Activated naive CD4-positive, alpha-beta T cell treated with anti-CD3 and anti-CD28 coated beads, Interleukin-2, amount 50 U/mL, for 16 hours (primary cell): ENCODE results near the gene UBAC2.

ENCODE experiments used
- DNase-seq: peaks from one replicate; pipeline ENCODE4 v3.0.0-alpha.2; 2020

UBAC2 gene

GRCh38 chr13:99299256-99299919 lies 98.7 kb downstream of the UBAC2 start:
- no peak for DNase-seq

- no peak for DNase-seq
These were observed 99.3 kb downstream of the UBAC2 start for GRCh38 chr13:99299920-99300341.

GRCh38 chr13:99301056-99301838 lies 100.6 kb downstream of the UBAC2 start:
- no peak for DNase-seq

GRCh38 chr13:99301913-99302636 lies 101.4 kb downstream of the UBAC2 start:
- no peak for DNase-seq

DNA sequence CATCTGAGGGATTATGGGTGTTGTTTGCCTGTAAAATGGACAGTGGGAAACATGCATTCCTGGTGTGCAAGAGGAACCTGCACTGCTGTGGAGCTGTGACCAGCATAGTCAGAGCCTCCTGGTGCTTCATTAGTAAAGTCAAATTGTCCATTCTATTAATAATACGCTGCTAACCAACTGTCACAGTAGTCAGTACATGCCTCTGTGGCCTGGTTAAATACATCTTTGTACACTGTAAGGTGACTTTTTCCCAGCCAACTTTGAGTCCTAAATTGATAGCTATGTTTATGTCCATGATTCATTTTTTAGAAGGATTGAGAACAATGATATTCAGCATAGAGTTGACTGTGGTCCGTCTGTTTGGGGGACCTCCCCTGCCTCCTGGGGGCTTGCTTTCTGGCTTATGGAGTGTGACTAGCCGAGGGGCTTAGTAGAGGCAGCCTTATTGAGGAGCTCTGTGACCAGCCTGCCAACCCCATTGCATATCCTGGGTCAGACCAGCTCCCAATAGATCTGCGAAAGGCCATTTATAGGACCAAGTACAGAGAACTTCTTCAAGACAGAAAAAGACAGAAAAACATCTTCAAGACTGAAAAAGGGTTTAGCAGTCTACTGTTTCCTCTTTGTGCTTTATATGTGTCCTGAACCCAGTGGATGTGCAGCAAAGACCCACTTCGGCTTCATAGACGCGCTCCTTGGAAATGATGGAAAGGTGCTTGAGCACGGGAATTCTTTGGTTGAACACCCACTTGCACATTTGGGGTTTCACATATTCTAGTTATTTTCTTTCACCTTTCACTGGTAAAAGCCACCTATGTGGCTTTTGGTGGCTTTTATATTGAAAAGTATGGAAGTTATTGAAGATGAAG lies 102.2 kb downstream of the UBAC2 start:
- no peak for DNase-seq

DNA sequence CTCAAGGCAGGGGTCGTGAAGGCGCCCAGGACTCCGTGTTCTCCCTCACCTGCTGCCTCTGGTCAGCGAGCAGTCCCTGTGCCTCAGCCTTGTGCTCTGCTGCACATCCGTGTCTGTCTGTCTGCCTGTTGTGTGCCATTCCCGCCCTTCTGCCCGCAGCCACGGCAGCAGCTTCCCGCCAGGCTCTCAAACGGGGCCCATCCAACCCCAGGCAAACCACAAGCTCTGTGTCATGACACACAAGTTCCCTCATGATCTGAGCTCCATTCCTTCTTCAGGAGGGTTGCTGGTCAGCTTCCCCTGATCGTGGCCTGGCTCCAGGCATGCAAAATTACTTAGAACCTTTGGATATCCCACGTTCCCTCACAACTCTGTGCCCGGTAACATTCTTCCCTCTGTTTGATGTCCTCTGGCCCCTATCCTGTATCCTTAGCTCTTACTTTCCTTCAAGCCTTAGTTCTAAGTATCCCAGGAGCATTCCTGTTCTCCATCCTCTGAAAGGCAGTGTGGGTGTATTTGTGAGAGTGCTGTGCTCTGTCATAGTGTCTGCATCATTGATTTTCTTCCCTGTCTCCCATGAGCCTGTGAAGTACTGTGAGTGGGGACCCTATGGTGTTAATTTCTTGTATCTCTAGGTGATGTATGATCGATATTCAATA lies 103.3 kb downstream of the UBAC2 start:
- DNase-seq: peak; percentile 43

GRCh38 chr13:99304541-99304940 lies 103.9 kb downstream of the UBAC2 start:
- DNase-seq: no peak

DNA sequence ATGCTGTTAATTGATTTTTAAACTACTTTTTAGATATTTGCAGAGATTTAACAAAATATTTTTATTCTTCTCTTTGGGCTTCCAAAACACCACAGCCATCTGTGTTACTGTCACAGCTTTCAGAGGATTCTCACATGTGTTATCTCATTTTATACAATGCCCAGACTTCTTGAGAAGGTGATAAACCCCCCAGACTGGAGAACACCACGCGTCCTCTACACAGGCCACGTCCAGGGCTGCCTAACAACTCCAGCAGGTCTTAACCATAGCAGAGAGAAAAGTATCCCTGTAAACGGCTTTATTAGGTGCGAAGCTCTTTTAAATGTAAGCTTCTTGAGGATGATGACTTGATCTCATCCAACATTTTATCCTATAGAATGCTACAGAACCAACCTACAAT lies 104.5 kb downstream of the UBAC2 start:
- DNase-seq: no peak

DNA sequence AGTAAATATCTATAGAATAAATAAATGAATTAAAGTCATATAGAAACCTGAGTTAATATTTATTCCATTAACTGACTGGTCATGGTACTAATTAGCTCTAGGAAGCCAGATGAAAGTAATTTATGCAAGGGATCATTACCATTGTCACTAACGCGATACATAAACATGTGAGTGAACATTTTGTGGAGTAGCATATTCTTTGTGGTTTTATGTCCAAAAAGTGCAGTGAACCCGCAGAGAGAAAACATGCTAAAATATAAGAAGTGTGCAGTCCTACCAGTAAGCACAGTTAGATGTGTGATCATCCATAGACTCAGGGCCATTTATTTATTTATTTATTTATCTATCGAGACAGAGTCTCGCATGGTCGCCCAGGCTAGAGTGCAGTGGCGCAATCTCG lies 104.9 kb downstream of the UBAC2 start:
- no peak for DNase-seq

DNA sequence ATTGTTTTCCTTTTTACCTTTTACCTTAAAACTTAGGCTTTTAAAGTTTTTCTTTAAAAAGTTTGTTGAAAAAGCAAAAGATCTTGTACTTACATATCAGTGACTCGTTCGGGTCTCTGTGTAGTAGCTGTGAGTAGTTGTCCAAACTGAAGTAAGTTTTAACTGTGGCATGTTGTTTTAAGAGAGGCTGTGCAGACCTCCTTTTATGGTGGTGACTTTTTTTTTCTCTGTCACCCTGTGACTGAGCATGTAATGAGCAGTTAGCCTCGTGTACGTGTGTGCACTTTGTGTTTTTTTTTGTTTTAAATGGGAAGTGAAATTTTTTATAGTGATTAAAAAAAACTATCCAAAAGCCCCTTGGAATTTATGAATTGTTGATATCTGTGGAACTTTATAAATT lies 106.6 kb downstream of the UBAC2 start, which contains the start of gene GPR183:
Gene GPR183 (minus strand): TSS at position 153 of the 400 bp plus-strand sequence. CDS start 11,254 bp downstream, outside the sequence.
- DNase-seq: no peak

- peak; percentile 73 for DNase-seq
These were observed 107.1 kb downstream of the UBAC2 start for GRCh38 chr13:99307648-99308339.

- no peak for DNase-seq
These were observed 107.9 kb downstream of the UBAC2 start for GRCh38 chr13:99308471-99309087.

DNA sequence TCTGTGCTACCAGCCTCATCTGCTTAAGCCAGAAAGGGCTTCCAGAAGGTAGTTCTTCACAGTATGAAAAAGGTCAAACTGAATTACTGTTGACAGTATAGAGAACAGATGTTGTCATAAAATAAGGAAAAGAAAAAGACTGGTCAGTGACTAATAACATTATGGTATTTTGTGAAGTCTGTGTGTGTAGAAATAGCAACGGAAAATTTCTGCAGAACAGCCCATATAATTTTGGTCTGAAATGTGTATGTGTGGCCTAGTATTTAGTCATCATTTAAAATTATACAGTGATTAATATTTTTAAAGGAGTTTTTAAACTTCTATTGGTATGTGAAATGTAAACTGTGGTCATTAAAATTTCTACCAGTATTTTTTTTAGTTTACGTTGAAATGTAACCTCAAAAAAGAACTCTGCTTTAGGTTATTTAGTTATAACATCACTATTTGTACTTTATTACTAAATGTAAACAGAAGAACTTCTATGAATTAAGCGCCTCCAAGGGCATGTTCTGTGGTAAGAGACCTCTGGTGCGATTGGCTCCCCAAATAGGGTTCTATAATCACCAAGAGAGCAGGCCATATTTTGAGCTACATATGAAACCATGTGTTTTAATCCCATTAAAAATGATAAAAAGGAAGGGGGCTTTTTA lies 109.9 kb downstream of the UBAC2 start:
- no peak for DNase-seq

GRCh38 chr13:99311137-99311536 lies 110.5 kb downstream of the UBAC2 start:
- DNase-seq: no peak

GRCh38 chr13:99311748-99312492 lies 111.3 kb downstream of the UBAC2 start:
- no peak for DNase-seq

GRCh38 chr13:99312493-99312883 lies 111.8 kb downstream of the UBAC2 start:
- no peak for DNase-seq

- no peak for DNase-seq
These were observed 112.8 kb downstream of the UBAC2 start for GRCh38 chr13:99313501-99313900.

DNA sequence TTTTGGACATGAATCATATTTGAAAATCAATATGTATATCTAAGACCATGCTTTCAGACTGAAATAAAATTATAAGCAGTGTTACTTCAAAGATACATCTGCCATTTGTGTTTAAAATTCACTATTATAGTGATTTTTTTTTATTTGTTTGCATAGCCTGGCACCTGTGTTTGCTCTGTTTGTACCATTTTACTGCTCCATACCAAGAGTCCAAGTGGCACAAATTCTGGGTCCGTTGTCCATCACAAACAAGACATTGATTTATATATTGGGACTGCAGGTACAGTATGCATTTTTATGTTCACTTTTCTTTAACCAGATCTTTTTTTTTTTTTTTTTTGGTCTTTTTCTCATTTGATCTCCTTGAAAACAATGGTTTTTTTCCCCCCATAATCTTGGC lies 113.3 kb downstream of the UBAC2 start:
- no peak for DNase-seq

- peak; percentile 75 for DNase-seq
These were observed 114.1 kb downstream of the UBAC2 start for GRCh38 chr13:99314640-99315176.
